Gastroesophageal sphincter (tissue), 3 donors: ENCODE results near the gene MMP10.

ENCODE experiments used
- CTCF ChIP-seq, 4 experiments: fragments of 200-600 bp in 2 of 4; fragments of 450-650 bp in 2 of 4; sonication (generic) in 1 of 4; IDR thresholded peaks; one replicate each; pipeline ENCODE4 v1.5.1; 2017 to 2019; ENCODE audit warnings: antibody characterized with exemption in 4 of 4, mild to moderate bottlenecking in 2 of 4, moderate library complexity in 2 of 4
- POLR2A ChIP-seq, 2 donors: fragments of 450-650 bp; IDR thresholded peaks; one replicate each; pipeline ENCODE4 v1.6.1; 2017; ENCODE audit warnings: antibody characterized with exemption in 2 of 2, mild to moderate bottlenecking in 2 of 2, moderate library complexity in 1 of 2

- TF ChIP-seq CTCF (IDR thresholded peaks at IDR 0.05) (no peak), POLR2A (IDR thresholded peaks at IDR 0.05) (no peak)
Measured at GRCh38 chr11:102722821-102723220, 57.6 kb downstream of the MMP10 start.
